ENCODE results near the gene C2orf76.

DNA sequence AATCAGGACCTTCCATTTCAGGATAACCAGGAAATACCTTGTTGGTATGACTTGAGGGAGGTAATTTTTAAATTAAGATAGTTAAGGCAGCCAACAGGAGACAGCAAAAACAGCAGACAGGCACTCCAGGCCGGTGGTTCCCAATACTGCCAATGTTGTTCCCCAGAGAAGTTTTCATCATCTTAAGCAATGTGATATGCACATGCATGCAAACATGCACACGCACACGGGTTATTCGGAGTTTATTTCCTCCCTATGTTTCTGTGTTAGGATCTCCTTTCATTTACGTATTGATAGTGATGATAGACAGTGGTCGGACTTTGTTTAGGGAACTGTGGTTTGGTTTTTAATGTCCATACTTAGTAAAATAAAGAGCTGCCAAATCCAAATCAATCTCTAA is 87.7 kb downstream of the C2orf76 start:
- TF ChIP-seq, protein P1, sequence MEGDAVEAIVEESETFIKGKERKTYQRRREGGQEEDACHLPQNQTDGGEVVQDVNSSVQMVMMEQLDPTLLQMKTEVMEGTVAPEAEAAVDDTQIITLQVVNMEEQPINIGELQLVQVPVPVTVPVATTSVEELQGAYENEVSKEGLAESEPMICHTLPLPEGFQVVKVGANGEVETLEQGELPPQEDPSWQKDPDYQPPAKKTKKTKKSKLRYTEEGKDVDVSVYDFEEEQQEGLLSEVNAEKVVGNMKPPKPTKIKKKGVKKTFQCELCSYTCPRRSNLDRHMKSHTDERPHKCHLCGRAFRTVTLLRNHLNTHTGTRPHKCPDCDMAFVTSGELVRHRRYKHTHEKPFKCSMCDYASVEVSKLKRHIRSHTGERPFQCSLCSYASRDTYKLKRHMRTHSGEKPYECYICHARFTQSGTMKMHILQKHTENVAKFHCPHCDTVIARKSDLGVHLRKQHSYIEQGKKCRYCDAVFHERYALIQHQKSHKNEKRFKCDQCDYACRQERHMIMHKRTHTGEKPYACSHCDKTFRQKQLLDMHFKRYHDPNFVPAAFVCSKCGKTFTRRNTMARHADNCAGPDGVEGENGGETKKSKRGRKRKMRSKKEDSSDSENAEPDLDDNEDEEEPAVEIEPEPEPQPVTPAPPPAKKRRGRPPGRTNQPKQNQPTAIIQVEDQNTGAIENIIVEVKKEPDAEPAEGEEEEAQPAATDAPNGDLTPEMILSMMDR (IDR thresholded peaks at IDR 0.05; ENCODE audit: borderline replicate concordance, extremely low read depth, low read length, poor library complexity, severe bottlenecking) = no peak
- no peak for TF ChIP-seq EZH2 (IDR thresholded peaks at IDR 0.05; ENCODE audit: borderline replicate concordance, low read depth, low read length, severe bottlenecking)
